ENCODE data around the gene TMEM132D.

TMEM132D gene

GRCh38 chr12:129826273-129826672 lies 77.6 kb downstream of the TMEM132D start:
- no peak for DNase-seq (ENCODE audit: low read depth in 3 of 3, low spot score in 1 of 3)

- DNase-seq (ENCODE audit: low read depth in 3 of 3, low spot score in 1 of 3) = no peak
Observed at GRCh38 chr12:129825316-129825715, 78.5 kb downstream of the TMEM132D start.

- no peak for DNase-seq (ENCODE audit: low read depth in 3 of 3, low spot score in 1 of 3)
Observed at GRCh38 chr12:129821964-129822363, 81.9 kb downstream of the TMEM132D start.

GRCh38 chr12:129819391-129819790 lies 84.4 kb downstream of the TMEM132D start:
- DNase-seq (ENCODE audit: low read depth in 3 of 3, low spot score in 1 of 3) = no peak

- DNase-seq (ENCODE audit: low read depth in 3 of 3, low spot score in 1 of 3) = no peak
Observed at GRCh38 chr12:129815846-129816245, 88.0 kb downstream of the TMEM132D start.

- no peak for DNase-seq (ENCODE audit: low read depth in 3 of 3, low spot score in 1 of 3)
Observed at GRCh38 chr12:129811963-129812362, 91.9 kb downstream of the TMEM132D start.

GRCh38 chr12:129807136-129807535 lies 96.7 kb downstream of the TMEM132D start:
- no peak for DNase-seq (ENCODE audit: low read depth in 3 of 3, low spot score in 1 of 3)

- no peak for DNase-seq (ENCODE audit: low read depth in 3 of 3, low spot score in 1 of 3)
Observed at GRCh38 chr12:129791396-129791795, 112.4 kb downstream of the TMEM132D start.

- no peak for DNase-seq (ENCODE audit: low read depth in 3 of 3, low spot score in 1 of 3)
Observed at GRCh38 chr12:129790930-129791329, 112.9 kb downstream of the TMEM132D start.

GRCh38 chr12:129790331-129790730 lies 113.5 kb downstream of the TMEM132D start:
- DNase-seq (ENCODE audit: low read depth in 3 of 3, low spot score in 1 of 3) = no peak

- DNase-seq (ENCODE audit: low read depth in 3 of 3, low spot score in 1 of 3) = no peak
Observed at GRCh38 chr12:129789921-129790320, 113.9 kb downstream of the TMEM132D start.

- DNase-seq (ENCODE audit: low read depth in 3 of 3, low spot score in 1 of 3) = no peak
Observed at GRCh38 chr12:129788506-129789084, 115.2 kb downstream of the TMEM132D start.

GRCh38 chr12:129779989-129780388 lies 123.8 kb downstream of the TMEM132D start:
- no peak for DNase-seq (ENCODE audit: low read depth in 3 of 3, low spot score in 1 of 3)

GRCh38 chr12:129779033-129779432 lies 124.8 kb downstream of the TMEM132D start:
- DNase-seq (ENCODE audit: low read depth in 3 of 3, low spot score in 1 of 3) = no peak

- DNase-seq (ENCODE audit: low read depth in 3 of 3, low spot score in 1 of 3) = no peak
Observed at GRCh38 chr12:129776977-129777667, 126.7 kb downstream of the TMEM132D start.

- DNase-seq (ENCODE audit: low read depth in 3 of 3, low spot score in 1 of 3) = no peak
Observed at GRCh38 chr12:129772501-129773493, 131.0 kb downstream of the TMEM132D start.

GRCh38 chr12:129771238-129771637 lies 132.6 kb downstream of the TMEM132D start:
- DNase-seq (ENCODE audit: low read depth in 3 of 3, low spot score in 1 of 3) = no peak

- DNase-seq (ENCODE audit: low read depth in 3 of 3, low spot score in 1 of 3) = no peak
Observed at GRCh38 chr12:129765719-129766118, 138.1 kb downstream of the TMEM132D start.

- DNase-seq (ENCODE audit: low read depth in 3 of 3, low spot score in 1 of 3) = no peak
Observed at GRCh38 chr12:129762436-129762835, 141.4 kb downstream of the TMEM132D start.

GRCh38 chr12:129753586-129753985 lies 150.2 kb downstream of the TMEM132D start:
- DNase-seq (ENCODE audit: low read depth in 3 of 3, low spot score in 1 of 3) = no peak

- DNase-seq (ENCODE audit: low read depth in 3 of 3, low spot score in 1 of 3) = no peak
Observed at GRCh38 chr12:129750421-129750820, 153.4 kb downstream of the TMEM132D start.

- no peak for DNase-seq (ENCODE audit: low read depth in 3 of 3, low spot score in 1 of 3)
Observed at GRCh38 chr12:129746318-129746717, 157.5 kb downstream of the TMEM132D start.
